ENCODE measurements around the gene HLA-DOB. TPM values are rescaled to one million over a fixed set of nuclear protein-coding genes. Genes with fewer than 3 reads are reported as not detected.

Gene HLA-DOB
- total RNA-seq, 2 experiments from 2014 or later: 48.1 to 57.1 TPM

DNA sequence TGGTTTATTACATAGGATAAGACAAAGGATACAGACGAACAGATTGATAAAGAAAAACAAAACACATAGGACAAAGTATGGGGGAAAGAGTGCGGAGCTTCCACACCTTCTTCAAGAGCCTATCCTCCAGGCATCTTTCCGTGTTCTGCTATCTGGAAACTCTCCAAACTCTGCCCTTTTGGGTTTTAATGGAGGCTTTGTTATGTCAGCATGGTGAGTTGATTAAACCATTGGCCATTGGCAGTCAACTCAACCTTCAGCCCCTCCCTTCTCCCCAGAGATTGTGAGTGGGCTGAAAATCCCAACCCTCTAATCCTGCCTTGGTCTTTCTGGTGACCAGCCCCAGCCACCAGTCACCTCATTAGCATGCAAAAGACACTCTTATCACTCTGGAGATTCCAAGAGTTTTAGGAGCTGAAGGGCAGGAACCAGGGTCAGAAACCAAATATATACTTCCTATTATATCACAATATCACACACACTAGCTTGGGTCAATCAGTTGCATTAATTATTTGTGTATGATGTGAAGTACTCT is 23.8 kb downstream of the HLA-DOB start:
- intact Hi-C loops (cut with micrococcal nuclease; ENCODE audit: unreplicated experiment): no loop called here

DNA sequence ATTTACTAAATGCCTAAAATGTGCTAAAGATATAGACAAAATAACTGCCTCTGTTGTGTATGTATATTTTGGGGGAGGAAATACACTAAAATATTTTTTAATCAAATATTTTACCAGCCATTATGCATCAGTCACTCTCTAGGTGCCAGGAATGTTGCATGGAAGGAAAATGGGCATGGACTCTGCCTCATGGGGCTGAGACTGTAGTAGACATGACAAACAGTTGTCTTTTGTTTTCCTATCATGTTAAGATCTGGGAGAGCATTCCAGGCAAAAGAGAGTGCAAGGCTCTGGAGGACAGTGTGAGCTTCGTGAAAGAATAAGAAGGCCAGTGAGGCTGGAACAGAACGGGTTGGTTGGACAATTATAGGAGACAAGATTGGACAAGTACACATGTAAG is 26.5 kb downstream of the HLA-DOB start:
- Histone ChIP-seq H3K9me2 (ENCODE audit: insufficient read depth, low read length) (no peaks in the 10 kb centered on the region), H3K36me3 (ENCODE audit: insufficient read depth, low read length) (no peaks in the 10 kb centered on the region), H3K4me2 (ENCODE audit: low read length) (no peak overlapping the region), H3K79me2 (ENCODE audit: insufficient read depth, low read depth, low read length) (no peaks in the 10 kb centered on the region), H3K9me3 (ENCODE audit: low read length) (no peaks in the 10 kb centered on the region), H2AFZ (ENCODE audit: low read length) (no peak overlapping the region), H3K4me1 (ENCODE audit: insufficient read depth, low read length, poor library complexity, severe bottlenecking) (peaks cover 10% of the 10 kb centered on the region), H3K4me3 (ENCODE audit: low read depth, low read length, poor library complexity, severe bottlenecking) (no peak overlapping the region), H4K20me1 (ENCODE audit: insufficient read depth, low read length) (no peaks in the 10 kb centered on the region), H3K27ac (ENCODE audit: low read depth, low read length, poor library complexity, severe bottlenecking) (no peak overlapping the region)
- BruUV-seq (replicated peaks): no TSS peak
- ChIA-PET POLR2A (no interaction called here), CTCF (ENCODE audit: unreplicated experiment) (no interaction called here)
- TF ChIP-seq CTCF (conservative IDR thresholded peaks at IDR 0.05; ENCODE audit: low read length) (no peak), EZH2phosphoT487 (IDR thresholded peaks at IDR 0.05; ENCODE audit: borderline replicate concordance, low read depth, low read length) (no peak)
- intact Hi-C loops (cut with micrococcal nuclease; ENCODE audit: unreplicated experiment): no loop called here
- no peak for DNase-seq (ENCODE audit: low spot score)

More for the DNA sequence above, 23.8 kb downstream of the HLA-DOB start:
- no peaks in the 10 kb centered on the region for H3K79me2 ChIP-seq (ENCODE audit: insufficient read depth, low read depth, low read length)
- peaks cover 26% of the 10 kb centered on the region for H3K4me1 ChIP-seq (ENCODE audit: insufficient read depth, low read length, poor library complexity, severe bottlenecking)
- no TSS peak for BruUV-seq (replicated peaks)
- H2AFZ ChIP-seq (ENCODE audit: low read length): no peak overlapping the region
- DNase-seq (ENCODE audit: low spot score): no peak
- H3K27ac ChIP-seq (ENCODE audit: low read depth, low read length, poor library complexity, severe bottlenecking): no peak overlapping the region
- H4K20me1 ChIP-seq (ENCODE audit: insufficient read depth, low read length): no peaks in the 10 kb centered on the region
- TF ChIP-seq CTCF (conservative IDR thresholded peaks at IDR 0.05; ENCODE audit: low read length) (no peak), EZH2phosphoT487 (IDR thresholded peaks at IDR 0.05; ENCODE audit: borderline replicate concordance, low read depth, low read length) (no peak)
- H3K9me2 ChIP-seq (ENCODE audit: insufficient read depth, low read length): no peaks in the 10 kb centered on the region
- peaks cover under 1% of the 10 kb centered on the region; the same call in 1 of the 2 replicates for H3K36me3 ChIP-seq (ENCODE audit: insufficient read depth, low read length)
- no peak overlapping the region for H3K4me3 ChIP-seq (ENCODE audit: low read depth, low read length, poor library complexity, severe bottlenecking)
- H3K4me2 ChIP-seq (ENCODE audit: low read length): no peak overlapping the region
- ChIA-PET CTCF (ENCODE audit: unreplicated experiment) (interaction anchor here (0.8 to 1.0 kb wide), 2 partner anchors 22 to 91 kb away, joined by 4 to 5 read pairs; no protein-coding TSS in a partner anchor), POLR2A (interaction anchor here (0.6 to 1.1 kb wide), 3 partner anchors 12 to 168 kb away, joined by 3 read pairs; no protein-coding TSS in a partner anchor)
- peaks cover 2% of the 10 kb centered on the region; the same call in 1 of the 2 replicates for H3K9me3 ChIP-seq (ENCODE audit: low read length)
